ENCODE measurements around the gene RARB.

GRCh38 chr3:25416176-25416575 is 11.9 kb upstream of the RARB start:
- no peak for TF ChIP-seq CTCF (IDR thresholded peaks at IDR 0.05; ENCODE audit: low read length)
- no peak for TF ChIP-seq EZH2 (IDR thresholded peaks at IDR 0.05; ENCODE audit: borderline replicate concordance, low read length)
